ENCODE measurements around the gene FOXP2. TPM values are rescaled to one million over a fixed set of nuclear protein-coding genes. Genes with fewer than 3 reads are reported as not detected.

FOXP2 gene
- total RNA-seq, 1 donor from 2014 or later, result 1.1 TPM

DNA sequence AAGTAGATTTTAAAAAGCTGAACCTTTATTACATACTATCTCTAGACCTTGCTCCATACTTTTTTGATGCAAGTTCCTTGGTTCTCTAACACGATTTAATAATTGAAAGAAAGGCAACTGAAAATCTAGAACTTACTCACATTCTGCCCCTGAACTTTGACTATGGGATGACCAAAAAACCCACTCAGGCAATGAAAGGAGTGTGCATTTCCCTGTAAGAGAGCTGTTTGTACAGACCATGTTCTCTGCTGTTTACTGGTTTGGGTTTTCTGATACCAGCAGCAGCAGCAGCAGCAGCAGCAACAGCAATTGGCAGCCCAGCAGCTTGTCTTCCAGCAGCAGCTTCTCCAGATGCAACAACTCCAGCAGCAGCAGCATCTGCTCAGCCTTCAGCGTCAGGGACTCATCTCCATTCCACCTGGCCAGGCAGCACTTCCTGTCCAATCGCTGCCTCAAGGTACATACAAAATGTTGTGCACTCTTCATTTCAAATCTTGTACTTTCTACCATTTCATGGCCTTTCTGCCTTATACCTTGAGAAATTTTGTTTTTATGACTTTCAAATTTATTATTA lies 216.7 kb downstream of the FOXP2 start:
- Histone ChIP-seq H3K4me2 (no peak overlapping the region), H3K4me1 (peaks cover 19% of the 10 kb centered on the region), H2AFZ (replicated peaks) (peak overlapping the region; percentile 47), H3F3A (ENCODE audit: low read depth) (peaks cover 12% of the 10 kb centered on the region), H3K9me3 (ENCODE audit: low read depth) (no peaks in the 10 kb centered on the region), H3K4me3 (no peak overlapping the region), H3K79me2 (ENCODE audit: low read depth) (no peaks in the 10 kb centered on the region), H3K36me3 (no peaks in the 10 kb centered on the region), H3K27me3 (no peaks in the 10 kb centered on the region), H4K20me1 (ENCODE audit: low read depth) (no peaks in the 10 kb centered on the region), H3K27ac (no peak overlapping the region), H3K9ac (no peak overlapping the region)
- Mint-ChIP-seq H3K36me3 (no peaks in the 10 kb centered on the region), H3K9me3 (no peaks in the 10 kb centered on the region), H3K27ac (no peak overlapping the region), H3K4me3 (no peak overlapping the region), H3K27me3 (ENCODE audit: insufficient read depth, low read depth) (no peaks in the 10 kb centered on the region), H3K4me1 (peaks cover 26% of the 10 kb centered on the region)
- no peak for TF ChIP-seq EZH2 (IDR thresholded peaks at IDR 0.05)
- no peak for TF ChIP-seq CTCF (IDR thresholded peaks at IDR 0.05)
- TF ChIP-seq EZH2phosphoT487 (IDR thresholded peaks at IDR 0.05), result no peak
- DNase-seq (ENCODE audit: low spot score), result no peak

- H3K79me2 ChIP-seq (ENCODE audit: low read depth), result no peaks in the 10 kb centered on the region
- H3K4me2 ChIP-seq, result no peak overlapping the region
- H3K9me3 ChIP-seq (ENCODE audit: low read depth), result no peaks in the 10 kb centered on the region
- H3K4me1 ChIP-seq, result no peaks in the 10 kb centered on the region
- no peaks in the 10 kb centered on the region for H3F3A ChIP-seq (ENCODE audit: low read depth)
- Mint-ChIP-seq H3K36me3 (no peaks in the 10 kb centered on the region), H3K4me1 (peaks cover 2% of the 10 kb centered on the region), H3K27ac (no peak overlapping the region), H3K27me3 (ENCODE audit: insufficient read depth, low read depth) (no peaks in the 10 kb centered on the region), H3K9me3 (no peaks in the 10 kb centered on the region), H3K4me3 (no peak overlapping the region)
- no peak for TF ChIP-seq EZH2 (IDR thresholded peaks at IDR 0.05)
- TF ChIP-seq EZH2phosphoT487 (IDR thresholded peaks at IDR 0.05), result no peak
- no peak for TF ChIP-seq CTCF (IDR thresholded peaks at IDR 0.05)
- H2AFZ ChIP-seq (replicated peaks), result no peak overlapping the region
- H3K9ac ChIP-seq, result no peak overlapping the region
- H3K4me3 ChIP-seq, result no peak overlapping the region
- no peaks in the 10 kb centered on the region for H3K36me3 ChIP-seq
- no peaks in the 10 kb centered on the region for H4K20me1 ChIP-seq (ENCODE audit: low read depth)
- no peak overlapping the region for H3K27ac ChIP-seq
- DNase-seq (ENCODE audit: low spot score), result no peak
- no peaks in the 10 kb centered on the region for H3K27me3 ChIP-seq
Measured at GRCh38 chr7:114639451-114639850, 224.8 kb downstream of the FOXP2 start.

DNA sequence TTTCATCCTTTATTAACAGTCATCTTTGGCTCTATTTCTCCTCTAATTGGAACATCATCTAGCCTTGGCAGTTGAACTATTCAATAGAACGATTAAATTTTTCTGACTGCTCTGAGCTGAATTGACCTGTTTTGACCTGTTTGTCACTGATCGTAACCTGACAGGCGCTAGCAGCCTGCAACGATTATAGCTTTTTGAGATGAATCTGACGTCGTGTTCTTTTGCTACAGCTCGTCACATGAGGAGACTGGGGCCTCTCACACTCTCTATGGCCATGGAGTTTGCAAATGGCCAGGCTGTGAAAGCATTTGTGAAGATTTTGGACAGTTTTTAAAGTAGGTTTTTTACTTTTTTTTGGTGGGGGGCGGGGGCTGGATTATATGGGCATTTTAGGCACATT lies 229.8 kb downstream of the FOXP2 start:
- H3K9me3 Mint-ChIP-seq, result no peaks in the 10 kb centered on the region
- Histone ChIP-seq H2AFZ (replicated peaks) (no peak overlapping the region), H3K4me2 (no peak overlapping the region)

More for the DNA sequence above, 229.8 kb downstream of the FOXP2 start:
- Histone ChIP-seq H3K79me2 (ENCODE audit: low read depth) (no peaks in the 10 kb centered on the region), H3K36me3 (no peaks in the 10 kb centered on the region), H3K4me3 (no peak overlapping the region), H3K9me3 (ENCODE audit: low read depth) (no peaks in the 10 kb centered on the region), H3K4me1 (peaks cover 7% of the 10 kb centered on the region), H3F3A (ENCODE audit: low read depth) (no peaks in the 10 kb centered on the region), H3K27me3 (no peaks in the 10 kb centered on the region), H4K20me1 (ENCODE audit: low read depth) (no peaks in the 10 kb centered on the region), H3K9ac (no peak overlapping the region), H3K27ac (no peak overlapping the region)
- Mint-ChIP-seq H3K27ac (peak overlapping the region; percentile 47), H3K4me1 (peaks cover 16% of the 10 kb centered on the region), H3K27me3 (ENCODE audit: insufficient read depth, low read depth) (no peaks in the 10 kb centered on the region), H3K4me3 (peak overlapping the region; percentile 10), H3K36me3 (no peaks in the 10 kb centered on the region)
- no peak for TF ChIP-seq EZH2phosphoT487 (IDR thresholded peaks at IDR 0.05)
- no peak for TF ChIP-seq EZH2 (IDR thresholded peaks at IDR 0.05)
- TF ChIP-seq CTCF (IDR thresholded peaks at IDR 0.05), result no peak
- no peak for DNase-seq (ENCODE audit: low spot score)
